ENCODE results near the gene C5orf15.

GRCh38 chr5:133959643-133960042 lies 8.8 kb downstream of the C5orf15 start:
- TF ChIP-seq CTCF (IDR thresholded peaks at IDR 0.05) (no peak), EP300 (IDR thresholded peaks at IDR 0.05) (no peak)
